ENCODE results near the gene DYNLRB2. TPM values are rescaled to one million over a fixed set of nuclear protein-coding genes. Genes with fewer than 3 reads are reported as not detected.

The DYNLRB2 gene
- total RNA-seq = 0.25 TPM in 1 of 2 replicates, not detected in the other

DNA sequence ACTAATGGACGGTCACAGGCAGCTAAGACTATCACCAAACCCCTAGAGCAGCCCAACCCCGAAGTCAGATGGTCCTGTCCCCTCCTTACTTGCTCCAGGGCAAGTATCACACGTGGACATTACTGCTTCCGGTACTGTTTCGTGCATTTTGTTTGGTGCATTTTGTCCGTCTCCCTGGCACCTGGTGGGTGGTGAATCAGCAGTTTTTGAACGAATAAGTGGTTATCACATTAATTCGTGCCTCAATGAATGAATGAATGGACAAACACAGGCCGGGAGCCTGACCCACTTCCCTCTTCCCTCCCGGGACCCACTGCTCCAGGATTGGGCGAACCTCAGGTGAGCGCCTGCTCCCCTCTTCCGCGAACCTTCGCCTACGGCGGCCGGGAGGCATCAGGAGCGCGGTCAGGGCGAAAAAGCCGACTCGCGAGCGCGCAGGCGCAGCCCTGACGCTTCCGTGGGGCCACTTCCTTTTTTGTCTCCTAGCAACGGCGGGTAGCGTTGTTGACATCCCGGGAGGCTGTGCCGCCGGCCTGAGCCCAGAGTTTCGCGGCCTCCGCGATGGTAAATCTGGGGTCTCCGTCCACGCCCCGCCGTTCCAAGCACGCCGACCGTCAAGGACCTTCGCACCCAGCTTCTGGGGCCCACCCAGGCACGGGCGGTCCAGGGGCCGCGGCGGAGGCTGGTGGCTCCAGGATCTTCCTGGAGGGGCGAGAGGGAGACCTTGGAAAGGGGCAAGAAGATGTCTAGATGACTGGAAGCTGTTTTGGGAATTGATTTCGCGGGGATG is at the start of gene DYNLRB2:
Gene DYNLRB2, plus strand, starts transcription at position 478 of the 790 bp plus-strand sequence. Its CDS starts 84 bp downstream, at position 562.

